Measurements from ENCODE around the gene SYT13.

Gene SYT13

GRCh38 chr11:45248501-45249011 lies 37.6 kb downstream of the SYT13 start:
- no peak for DNase-seq (ENCODE audit: low spot score)

- no peak for DNase-seq (ENCODE audit: low spot score)
Measured at GRCh38 chr11:45247433-45247832, 38.7 kb downstream of the SYT13 start.

- no peak for DNase-seq (ENCODE audit: low spot score)
Measured at GRCh38 chr11:45246241-45246640, 39.9 kb downstream of the SYT13 start.

- no peak for DNase-seq (ENCODE audit: low spot score)
Measured at GRCh38 chr11:45245218-45246045, 40.7 kb downstream of the SYT13 start.

GRCh38 chr11:45243967-45244366 lies 42.2 kb downstream of the SYT13 start:
- DNase-seq (ENCODE audit: low spot score) = no peak

DNA sequence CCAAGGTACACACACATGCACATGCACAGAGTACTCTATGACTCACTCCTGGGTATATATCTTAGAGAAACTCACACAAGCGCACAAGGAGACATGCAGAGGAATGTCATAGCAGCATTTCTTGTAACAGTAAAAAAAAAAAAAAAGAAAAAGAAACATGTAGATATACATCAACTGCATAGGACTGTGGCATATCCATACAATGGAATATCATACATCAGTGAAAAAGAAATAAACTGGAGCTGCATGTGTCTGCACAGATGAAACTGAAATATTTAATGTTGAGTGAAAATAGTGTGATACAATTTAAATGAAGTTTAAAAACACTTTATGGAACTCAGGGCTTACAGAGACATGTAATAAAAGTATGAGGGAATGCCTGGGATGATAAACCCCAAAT lies 46.4 kb downstream of the SYT13 start:
- DNase-seq (ENCODE audit: low spot score) = no peak

DNA sequence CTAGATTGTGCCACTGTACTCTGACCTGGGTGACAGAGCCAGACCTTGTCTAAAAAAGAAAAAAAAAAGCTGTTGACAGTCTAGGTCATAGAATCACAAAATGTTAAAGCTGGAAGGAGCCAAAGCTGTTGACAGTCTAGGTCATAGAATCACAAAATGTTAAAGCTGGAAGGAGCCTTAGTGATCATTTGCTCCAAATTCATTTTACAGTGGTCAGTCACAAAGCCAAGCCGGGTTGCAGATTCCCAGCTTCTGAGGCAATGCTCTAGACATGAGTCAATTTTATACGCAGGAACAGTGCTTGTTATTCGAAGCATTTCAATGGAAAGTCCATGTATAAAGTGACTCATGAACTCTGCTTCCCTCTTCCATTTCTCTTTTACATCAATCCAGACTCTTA lies 47.4 kb downstream of the SYT13 start:
- DNase-seq (ENCODE audit: low spot score) = no peak

- DNase-seq (ENCODE audit: low spot score) = no peak
Measured at GRCh38 chr11:45237711-45238315, 48.3 kb downstream of the SYT13 start.

GRCh38 chr11:45234306-45235006 lies 51.7 kb downstream of the SYT13 start:
- no peak for DNase-seq (ENCODE audit: low spot score)

DNA sequence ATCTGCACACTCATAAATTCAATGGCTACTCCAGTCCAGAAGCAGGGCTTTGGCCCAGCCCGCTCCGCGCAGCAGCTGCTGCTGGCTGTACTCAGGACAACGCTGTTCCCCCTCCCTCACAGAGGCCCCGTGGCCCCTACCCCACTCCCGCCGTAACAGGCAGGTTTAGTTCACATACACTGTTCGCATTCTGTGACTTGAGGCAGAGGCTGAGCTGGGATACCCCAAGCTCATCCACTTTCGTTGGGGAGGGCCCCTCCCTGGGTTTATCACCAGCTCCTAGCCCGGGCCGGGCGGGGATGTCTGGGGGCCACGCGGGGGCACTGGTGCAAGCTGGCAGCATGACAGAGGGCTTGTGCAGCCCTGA lies 52.4 kb downstream of the SYT13 start:
- no peak for DNase-seq (ENCODE audit: low spot score)

GRCh38 chr11:45233121-45233803 lies 52.9 kb downstream of the SYT13 start:
- DNase-seq (ENCODE audit: low spot score) = peak; percentile 81

- no peak for DNase-seq (ENCODE audit: low spot score)
Measured at GRCh38 chr11:45232341-45233080, 53.6 kb downstream of the SYT13 start.

DNA sequence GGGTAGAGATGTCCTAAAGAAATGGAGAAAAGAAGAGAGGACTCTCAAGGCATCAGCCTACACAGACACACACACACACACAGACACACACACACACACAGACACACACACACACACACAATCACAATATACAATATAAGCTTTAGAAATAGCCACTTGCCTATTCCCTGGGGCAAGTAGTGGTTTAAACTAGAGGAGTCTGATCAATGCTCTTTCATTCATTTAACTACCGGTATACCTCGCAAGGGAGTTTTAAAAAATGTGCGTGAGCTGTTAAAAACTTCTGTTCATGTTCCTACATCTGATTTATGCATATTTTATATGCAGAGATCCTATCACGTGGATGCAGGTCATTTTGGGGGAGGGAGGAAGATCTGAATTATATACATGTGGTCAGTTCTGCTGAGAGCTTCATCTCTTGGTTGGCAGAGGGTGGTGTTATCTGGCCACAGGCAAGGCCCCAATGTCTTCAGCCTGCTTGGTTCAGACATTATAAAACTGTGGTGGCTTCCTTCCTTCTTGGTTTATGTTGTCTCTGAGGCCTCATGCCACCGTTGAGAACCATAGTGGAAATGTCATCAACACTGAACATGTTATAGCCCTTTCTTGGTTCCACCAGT lies 56.6 kb downstream of the SYT13 start:
- DNase-seq (ENCODE audit: low spot score) = no peak

DNA sequence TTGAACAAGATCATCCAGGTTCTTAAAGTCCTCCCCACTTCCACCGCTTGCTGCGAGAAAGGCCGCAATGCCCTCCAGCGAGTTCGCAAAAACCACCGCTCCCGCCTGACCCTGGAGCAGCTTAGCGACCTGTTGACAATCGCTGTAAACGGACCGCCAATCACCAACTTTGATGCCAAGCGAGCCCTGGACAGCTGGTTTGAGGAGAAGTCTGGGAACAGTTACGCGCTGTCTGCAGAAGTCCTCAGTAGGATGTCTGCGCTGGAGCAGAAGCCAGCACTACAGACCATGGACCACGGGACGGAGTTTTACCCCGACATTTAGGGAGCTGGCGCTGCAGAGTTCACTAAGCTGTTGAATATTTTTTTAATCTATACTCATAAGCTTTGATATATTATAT lies 58.3 kb downstream of the SYT13 start:
- no peak for DNase-seq (ENCODE audit: low spot score)

- no peak for DNase-seq (ENCODE audit: low spot score)
Measured at GRCh38 chr11:45226901-45227300, 59.2 kb downstream of the SYT13 start.

DNA sequence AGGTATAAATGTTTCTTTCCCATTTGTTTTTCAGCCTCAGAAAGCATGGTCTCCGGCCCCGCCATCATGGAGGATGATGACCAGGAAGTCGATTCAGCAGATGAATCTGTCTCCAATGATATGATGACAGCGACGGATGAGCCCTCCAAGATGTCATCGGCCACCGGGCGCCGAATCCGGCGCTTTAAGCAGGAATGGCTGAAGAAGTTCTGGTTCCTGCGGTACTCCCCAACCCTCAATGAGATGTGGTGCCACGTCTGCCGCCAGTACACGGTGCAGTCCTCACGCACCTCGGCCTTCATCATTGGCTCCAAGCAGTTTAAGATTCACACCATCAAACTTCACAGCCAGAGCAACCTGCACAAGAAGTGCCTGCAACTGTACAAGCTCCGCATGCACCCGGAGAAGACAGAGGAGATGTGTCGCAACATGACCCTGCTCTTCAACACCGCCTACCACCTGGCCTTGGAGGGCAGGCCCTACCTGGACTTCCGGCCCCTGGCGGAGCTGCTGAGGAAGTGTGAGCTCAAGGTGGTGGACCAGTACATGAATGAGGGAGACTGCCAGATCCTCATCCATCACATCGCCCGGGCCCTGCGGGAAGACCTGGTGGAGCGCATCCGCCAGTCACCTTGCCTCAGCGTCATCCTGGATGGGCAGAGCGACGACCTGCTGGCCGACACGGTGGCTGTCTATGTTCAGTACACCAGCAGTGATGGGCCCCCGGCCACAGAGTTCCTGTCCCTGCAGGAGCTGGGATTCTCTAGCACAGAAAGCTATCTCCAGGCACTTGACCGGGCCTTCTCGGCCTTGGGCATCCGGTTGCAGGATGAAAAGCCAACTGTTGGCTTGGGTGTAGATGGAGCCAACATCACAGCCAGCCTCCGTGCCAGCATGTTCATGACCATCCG lies 59.9 kb downstream of the SYT13 start:
- DNase-seq (ENCODE audit: low spot score) = no peak

GRCh38 chr11:45225277-45225676 lies 60.9 kb downstream of the SYT13 start:
- no peak for DNase-seq (ENCODE audit: low spot score)

GRCh38 chr11:45224766-45225165 lies 61.4 kb downstream of the SYT13 start:
- DNase-seq (ENCODE audit: low spot score) = no peak

DNA sequence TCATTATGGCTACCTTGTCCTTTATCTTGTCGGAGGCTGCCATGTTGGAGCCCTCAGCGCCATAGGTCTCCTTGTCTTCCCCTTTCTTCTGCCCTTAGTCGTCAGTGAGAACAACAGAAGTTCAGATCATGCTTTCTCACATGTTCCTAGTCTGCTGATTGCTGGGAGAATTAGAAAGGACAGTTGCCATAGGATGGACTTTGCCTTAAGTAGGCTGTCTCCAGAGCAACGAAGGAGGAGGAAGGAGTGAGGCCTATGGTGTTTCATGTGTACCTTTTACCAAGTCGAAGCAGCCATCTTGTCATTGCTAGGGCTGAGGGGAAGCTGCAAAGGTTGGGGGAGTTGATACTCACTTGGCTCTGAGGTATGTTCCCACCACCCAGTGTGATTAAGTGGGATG lies 62.6 kb downstream of the SYT13 start:
- no peak for DNase-seq (ENCODE audit: low spot score)

GRCh38 chr11:45219411-45219810 lies 66.7 kb downstream of the SYT13 start:
- DNase-seq (ENCODE audit: low spot score) = no peak
